Measurements from ENCODE around the gene IGF2. TPM values are rescaled to one million over a fixed set of nuclear protein-coding genes. Genes with fewer than 3 reads are reported as not detected.

The IGF2 gene
- total RNA-seq, 1 donor from 2014 or later: 711 TPM

DNA sequence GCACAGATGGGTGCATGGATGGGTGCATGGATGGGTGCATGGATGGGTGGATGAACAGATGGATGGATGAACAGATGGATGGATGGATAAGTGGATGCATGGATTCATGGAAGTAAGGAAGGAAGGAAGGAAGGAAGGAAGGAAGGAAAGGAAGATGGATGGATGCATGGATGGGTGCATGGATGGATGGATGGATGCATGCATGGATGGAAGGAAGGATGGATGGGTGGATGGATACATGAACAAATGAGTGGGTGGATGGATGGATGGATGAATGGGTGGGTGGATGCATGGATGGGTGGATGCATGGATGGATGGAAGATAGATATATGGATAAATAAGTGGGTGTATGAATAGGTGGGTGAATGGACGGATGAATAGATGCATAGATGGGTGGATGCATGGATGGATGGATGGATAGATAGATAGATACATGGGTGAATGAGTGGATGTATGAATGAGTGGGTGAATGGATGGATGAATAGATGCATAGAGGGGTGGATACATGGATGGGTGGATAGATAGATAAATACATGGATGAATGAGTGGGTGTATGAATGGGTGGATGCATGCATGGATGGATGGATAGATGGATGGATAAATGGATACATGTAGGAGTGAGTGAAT lies 32.5 kb downstream of the IGF2 start:
- no peaks in the 10 kb centered on the region for H3K9me3 ChIP-seq (ENCODE audit: control insufficient read depth in 3 of 3, low read length in 3 of 3)
- no peak overlapping the region for H3K27ac ChIP-seq (ENCODE audit: low read depth, low read length)
- peaks cover 27 to 41% (median 34%) of the 10 kb centered on the region in 3 donors for H3K4me1 ChIP-seq (ENCODE audit: control insufficient read depth in 3 of 3, insufficient read depth in 3 of 3, low read length in 3 of 3)
- H3K36me3 ChIP-seq (ENCODE audit: control insufficient read depth in 3 of 3, insufficient read depth in 3 of 3, low read length in 3 of 3): no peaks in the 10 kb centered on the region
- H3K9ac ChIP-seq (ENCODE audit: low read depth in 1 of 3, low read length in 3 of 3): no peak overlapping the region
- H3K27me3 ChIP-seq (ENCODE audit: control insufficient read depth in 3 of 3, insufficient read depth in 3 of 3, low read length in 3 of 3): no peaks in the 10 kb centered on the region
- no peak overlapping the region for H3K4me3 ChIP-seq (ENCODE audit: low read length in 3 of 3)

- Histone ChIP-seq H3K4me1 (ENCODE audit: control insufficient read depth in 3 of 3, insufficient read depth in 3 of 3, low read length in 3 of 3) (peaks cover 27 to 47% (median 37%) of the 10 kb centered on the region in 3 donors), H3K27ac (ENCODE audit: low read depth, low read length) (peak overlapping the region; percentile 59), H3K9me3 (ENCODE audit: control insufficient read depth in 3 of 3, low read length in 3 of 3) (no peaks in the 10 kb centered on the region), H3K36me3 (ENCODE audit: control insufficient read depth in 3 of 3, insufficient read depth in 3 of 3, low read length in 3 of 3) (no peaks in the 10 kb centered on the region), H3K27me3 (ENCODE audit: control insufficient read depth in 3 of 3, insufficient read depth in 3 of 3, low read length in 3 of 3) (peaks cover 0 to 2% (median 0%) of the 10 kb centered on the region in 3 donors), H3K9ac (ENCODE audit: low read depth in 1 of 3, low read length in 3 of 3) (peak overlapping the region; percentile 3 to 54 (median 45)), H3K4me3 (ENCODE audit: low read length in 3 of 3) (no peak overlapping the region)
These were observed 33.7 kb downstream of the IGF2 start for GRCh38 chr11:2105511-2105910.

- no peaks in the 10 kb centered on the region for H3K36me3 ChIP-seq (ENCODE audit: control insufficient read depth in 3 of 3, insufficient read depth in 3 of 3, low read length in 3 of 3)
- H3K9ac ChIP-seq (ENCODE audit: low read depth in 1 of 3, low read length in 3 of 3): peak overlapping the region; percentile 3 to 54 (median 45)
- peak overlapping the region; percentile 59 for H3K27ac ChIP-seq (ENCODE audit: low read depth, low read length)
- no peaks in the 10 kb centered on the region for H3K9me3 ChIP-seq (ENCODE audit: control insufficient read depth in 3 of 3, low read length in 3 of 3)
- no peak overlapping the region for H3K4me3 ChIP-seq (ENCODE audit: low read length in 3 of 3)
- H3K27me3 ChIP-seq (ENCODE audit: control insufficient read depth in 3 of 3, insufficient read depth in 3 of 3, low read length in 3 of 3): peaks cover 0 to 2% (median 0%) of the 10 kb centered on the region in 3 donors
- peaks cover 28 to 46% (median 41%) of the 10 kb centered on the region in 3 donors for H3K4me1 ChIP-seq (ENCODE audit: control insufficient read depth in 3 of 3, insufficient read depth in 3 of 3, low read length in 3 of 3)
These were observed 34.4 kb downstream of the IGF2 start for GRCh38 chr11:2104524-2105440.

- H3K9ac ChIP-seq (ENCODE audit: low read depth in 1 of 3, low read length in 3 of 3): peak overlapping the region in 1 of 3 donors; percentile 8
- H3K27me3 ChIP-seq (ENCODE audit: control insufficient read depth in 3 of 3, insufficient read depth in 3 of 3, low read length in 3 of 3): peaks cover 0 to 2% (median 0%) of the 10 kb centered on the region in 3 donors
- H3K36me3 ChIP-seq (ENCODE audit: control insufficient read depth in 3 of 3, insufficient read depth in 3 of 3, low read length in 3 of 3): no peaks in the 10 kb centered on the region
- peaks cover 24 to 50% (median 50%) of the 10 kb centered on the region in 3 donors for H3K4me1 ChIP-seq (ENCODE audit: control insufficient read depth in 3 of 3, insufficient read depth in 3 of 3, low read length in 3 of 3)
- H3K9me3 ChIP-seq (ENCODE audit: control insufficient read depth in 3 of 3, low read length in 3 of 3): no peaks in the 10 kb centered on the region
- no peak overlapping the region for H3K27ac ChIP-seq (ENCODE audit: low read depth, low read length)
- H3K4me3 ChIP-seq (ENCODE audit: low read length in 3 of 3): no peak overlapping the region
These were observed 35.3 kb downstream of the IGF2 start for GRCh38 chr11:2103668-2104523.

DNA sequence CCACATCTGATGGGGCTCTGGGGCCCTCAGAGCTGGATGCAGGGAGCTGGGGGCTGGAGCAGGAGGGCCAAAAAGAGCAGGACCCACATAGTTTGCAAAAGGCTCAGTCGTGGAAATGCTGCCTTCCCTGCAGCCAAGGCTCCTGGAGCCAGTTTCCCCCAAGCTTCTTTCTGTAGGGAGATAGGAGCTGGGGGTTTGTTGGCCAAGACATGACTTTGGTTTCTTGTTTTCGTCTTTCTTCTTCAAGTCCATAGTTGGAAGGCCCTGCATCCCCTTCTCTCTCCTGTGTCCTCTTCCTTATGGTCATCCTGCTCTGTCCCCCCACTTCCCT lies 36.3 kb downstream of the IGF2 start:
- peaks cover 26 to 57% (median 53%) of the 10 kb centered on the region in 3 donors for H3K4me1 ChIP-seq (ENCODE audit: control insufficient read depth in 3 of 3, insufficient read depth in 3 of 3, low read length in 3 of 3)

DNA sequence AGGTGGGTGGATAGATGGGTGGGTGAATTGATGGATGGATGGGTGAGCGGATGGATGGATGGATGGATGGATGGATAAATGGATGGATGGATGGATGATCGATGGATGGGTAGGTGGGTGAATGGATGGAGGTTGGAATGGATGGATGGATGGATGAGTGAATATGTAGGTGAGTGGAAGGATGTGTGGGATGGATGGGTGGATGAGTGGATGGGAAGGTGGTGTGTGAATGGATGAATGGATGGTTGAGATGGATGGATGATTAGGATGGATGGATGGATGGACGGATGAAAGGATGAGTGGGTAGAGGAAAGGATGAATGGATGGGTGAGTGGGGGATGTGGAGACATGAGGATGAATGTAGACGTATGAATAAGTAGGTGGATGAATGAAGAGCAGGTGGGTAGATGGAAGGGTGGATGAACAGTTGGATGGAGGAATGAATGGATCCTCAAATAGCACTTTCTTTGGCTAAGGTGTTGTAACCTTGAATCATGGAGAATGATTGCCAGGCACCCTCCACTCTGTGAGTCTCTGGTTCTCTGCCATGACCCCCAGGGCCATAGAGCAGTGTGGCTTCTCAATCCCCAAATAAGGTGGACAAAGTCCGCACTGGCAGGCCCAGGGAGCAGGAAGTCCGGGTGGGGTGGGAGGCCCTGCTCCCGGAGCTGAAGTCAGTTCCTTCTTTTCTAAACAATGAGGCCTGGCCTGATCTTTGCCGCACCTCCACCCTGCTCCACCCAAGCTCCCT lies 36.9 kb downstream of the IGF2 start:
- no peaks in the 10 kb centered on the region for H3K9me3 ChIP-seq (ENCODE audit: control insufficient read depth in 3 of 3, low read length in 3 of 3)
- no peak overlapping the region for H3K9ac ChIP-seq (ENCODE audit: low read depth in 1 of 3, low read length in 3 of 3)
- H3K4me3 ChIP-seq (ENCODE audit: low read length in 3 of 3): no peak overlapping the region
- H3K36me3 ChIP-seq (ENCODE audit: control insufficient read depth in 3 of 3, insufficient read depth in 3 of 3, low read length in 3 of 3): no peaks in the 10 kb centered on the region
- H3K27me3 ChIP-seq (ENCODE audit: control insufficient read depth in 3 of 3, insufficient read depth in 3 of 3, low read length in 3 of 3): peaks cover 0 to 2% (median 0%) of the 10 kb centered on the region in 3 donors
- peak overlapping the region; percentile 30 for H3K27ac ChIP-seq (ENCODE audit: low read depth, low read length)
- peaks cover 28 to 59% (median 55%) of the 10 kb centered on the region in 3 donors for H3K4me1 ChIP-seq (ENCODE audit: control insufficient read depth in 3 of 3, insufficient read depth in 3 of 3, low read length in 3 of 3)

More for the DNA sequence above, 36.3 kb downstream of the IGF2 start:
- Histone ChIP-seq H3K27me3 (ENCODE audit: control insufficient read depth in 3 of 3, insufficient read depth in 3 of 3, low read length in 3 of 3) (peaks cover 0 to 2% (median 0%) of the 10 kb centered on the region in 3 donors), H3K9me3 (ENCODE audit: control insufficient read depth in 3 of 3, low read length in 3 of 3) (no peaks in the 10 kb centered on the region), H3K36me3 (ENCODE audit: control insufficient read depth in 3 of 3, insufficient read depth in 3 of 3, low read length in 3 of 3) (no peaks in the 10 kb centered on the region), H3K27ac (ENCODE audit: low read depth, low read length) (peak overlapping the region; percentile 30), H3K4me3 (ENCODE audit: low read length in 3 of 3) (no peak overlapping the region), H3K9ac (ENCODE audit: low read depth in 1 of 3, low read length in 3 of 3) (no peak overlapping the region)

GRCh38 chr11:2101171-2101675 lies 38.0 kb downstream of the IGF2 start:
- H3K36me3 ChIP-seq (ENCODE audit: control insufficient read depth in 3 of 3, insufficient read depth in 3 of 3, low read length in 3 of 3): no peaks in the 10 kb centered on the region
- no peaks in the 10 kb centered on the region for H3K9me3 ChIP-seq (ENCODE audit: control insufficient read depth in 3 of 3, low read length in 3 of 3)
- H3K4me1 ChIP-seq (ENCODE audit: control insufficient read depth in 3 of 3, insufficient read depth in 3 of 3, low read length in 3 of 3): peaks cover 28 to 69% (median 62%) of the 10 kb centered on the region in 3 donors
- no peak overlapping the region for H3K9ac ChIP-seq (ENCODE audit: low read depth in 1 of 3, low read length in 3 of 3)
- H3K4me3 ChIP-seq (ENCODE audit: low read length in 3 of 3): no peak overlapping the region
- H3K27me3 ChIP-seq (ENCODE audit: control insufficient read depth in 3 of 3, insufficient read depth in 3 of 3, low read length in 3 of 3): peaks cover 0 to 2% (median 0%) of the 10 kb centered on the region in 3 donors
- no peak overlapping the region for H3K27ac ChIP-seq (ENCODE audit: low read depth, low read length)

DNA sequence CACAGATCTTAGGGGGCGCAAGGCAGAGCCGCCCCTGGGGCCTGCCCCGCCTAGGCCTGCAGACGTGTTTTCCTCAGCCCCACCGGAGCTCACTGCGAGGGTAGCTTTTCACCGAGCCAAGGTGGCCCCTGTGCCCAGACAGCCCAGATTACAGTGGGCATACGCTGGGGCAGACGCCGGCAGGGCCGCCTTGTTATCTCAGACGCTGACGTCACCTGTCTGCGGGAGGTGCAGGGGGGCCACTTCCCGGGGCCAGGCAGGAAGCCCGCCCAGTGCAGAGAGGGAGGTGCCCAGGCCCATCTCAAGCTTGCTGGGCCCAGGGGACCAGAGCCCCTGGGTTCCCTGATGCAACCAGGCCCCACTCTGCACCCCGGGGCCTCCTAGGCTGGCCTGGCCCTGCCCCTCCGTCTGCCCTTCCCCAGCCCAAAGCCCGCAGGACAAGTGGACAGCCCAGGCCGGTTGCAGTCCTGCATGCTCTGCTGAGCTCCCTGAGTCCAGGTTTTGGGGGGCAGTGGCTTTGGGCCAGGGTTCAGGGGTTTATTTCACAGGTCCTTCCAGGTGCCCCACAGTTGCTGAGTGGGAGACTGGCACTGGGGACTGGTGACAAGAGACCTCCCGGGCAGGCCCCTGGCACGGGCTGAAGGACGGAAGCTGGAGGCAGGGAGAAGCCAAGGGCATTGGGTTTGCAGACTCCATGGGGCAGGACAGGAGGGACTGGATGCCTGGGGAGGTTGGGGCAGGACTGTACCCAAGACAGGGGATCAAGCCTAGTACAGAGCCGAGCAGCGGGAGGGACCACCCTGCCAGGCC lies 38.6 kb downstream of the IGF2 start:
- Histone ChIP-seq H3K4me1 (ENCODE audit: control insufficient read depth in 3 of 3, insufficient read depth in 3 of 3, low read length in 3 of 3) (peaks cover 24 to 64% (median 56%) of the 10 kb centered on the region in 3 donors), H3K27me3 (ENCODE audit: control insufficient read depth in 3 of 3, insufficient read depth in 3 of 3, low read length in 3 of 3) (peaks cover 0 to 2% (median 0%) of the 10 kb centered on the region in 3 donors), H3K27ac (ENCODE audit: low read depth, low read length) (peak overlapping the region; percentile 47), H3K36me3 (ENCODE audit: control insufficient read depth in 3 of 3, insufficient read depth in 3 of 3, low read length in 3 of 3) (no peaks in the 10 kb centered on the region), H3K9me3 (ENCODE audit: control insufficient read depth in 3 of 3, low read length in 3 of 3) (no peaks in the 10 kb centered on the region), H3K4me3 (ENCODE audit: low read length in 3 of 3) (no peak overlapping the region), H3K9ac (ENCODE audit: low read depth in 1 of 3, low read length in 3 of 3) (peak overlapping the region in 1 of 3 donors; percentile 45)
